HCT116 (cell line): Measurements from ENCODE around the gene C4orf50. TPM values are rescaled to one million over a fixed set of nuclear protein-coding genes. Genes with fewer than 3 reads are reported as not detected.
A peak's percentile ranks its signal among the peaks of the same experiment; 100 is the strongest.

Experiments used
- ATAC-seq: fragments of 200-7000 bp; cut with Tn5 transposase; 2 replicates; pipeline ENCODE4 v1.9.1; 2020; ENCODE audit warnings: mild to moderate bottlenecking, moderate library complexity
- BruUV-seq: library from RNA; stranded (reverse); fragments of 400-500 nt; replicated peaks from 2 replicates; lab custom pipeline; 2021; lab: Mats Ljungman, UMichigan
- CTCF ChIA-PET: fragments of 300-600 bp; sonication (Branson Sonifier 250); formaldehyde crosslinking; loops from one replicate; lab custom pipeline; 2021; ENCODE audit warnings: antibody characterized with exemption; lab: Charles Lee
- POLR2A ChIA-PET: fragments of 300-600, 350-600 bp; sonication (Branson Sonifier 250); formaldehyde crosslinking; loops from one replicate; lab custom pipeline; 2021; ENCODE audit warnings: antibody characterized with exemption; lab: Charles Lee
- RAD21 ChIA-PET, 2 experiments: fragments of 300-600 bp; sonication (Branson Sonifier 250); formaldehyde crosslinking; loops; one replicate each; lab custom pipeline; 2023; ENCODE audit warnings: low total read pairs in 2 of 2; ENCODE audit not compliant: uncharacterized antibody in 2 of 2, unreplicated experiment in 2 of 2, low non-redundant PET in 1 of 2; lab: Charles Lee
- DNase-seq: peaks from one replicate; pipeline ENCODE4 v3.0.0-alpha.2; 2010; ENCODE audit warnings: low read depth, low spot score
- H2AFZ ChIP-seq: fragments of 200-600 bp; shearing (Covaris generic), sonication (generic); 2 replicates; pipeline ENCODE4 v1.6.1; 2017; ENCODE audit warnings: low read depth, mixed run types, mixed read lengths, antibody characterized with exemption, low read length; ENCODE audit not compliant: poor library complexity, severe bottlenecking
- H3K27ac ChIP-seq: 2 replicates; pipeline ENCODE4 v1.5.1; 2012; ENCODE audit warnings: low read depth, low read length
- H3K27me3 ChIP-seq: fragments of 200-600 bp; sonication (generic); 2 replicates; pipeline ENCODE4 v1.6.1; 2016; ENCODE audit warnings: mixed run types, low read length, mixed read lengths; ENCODE audit not compliant: insufficient read depth
- H3K36me3 ChIP-seq, 2 experiments: fragments of 200-500 bp in 1 of 2; fragments of 200-600 bp in 1 of 2; sonication (Bioruptor generic) in 1 of 2; sonication (generic) in 1 of 2; 2 replicates each; pipeline versions ENCODE4 v1.5.1 to v1.6.1; 2014 to 2016; ENCODE audit warnings: low read length in 2 of 2, inconsistent platforms in 1 of 2, mixed read lengths in 1 of 2, mixed run types in 1 of 2; ENCODE audit not compliant: insufficient read depth in 2 of 2, control insufficient read depth in 1 of 2
- H3K4me1 ChIP-seq, 2 experiments: fragments of 200-600 bp in 1 of 2; sonication (generic) in 1 of 2; 2 replicates each; pipeline versions ENCODE4 v1.5.1 to v1.6.1; 2012 to 2017; ENCODE audit warnings: low read length in 2 of 2, inconsistent platforms in 1 of 2, mild to moderate bottlenecking in 1 of 2, mixed read lengths in 1 of 2, mixed run types in 1 of 2, moderate library complexity in 1 of 2; ENCODE audit not compliant: insufficient read depth in 2 of 2, control insufficient read depth in 1 of 2
- H3K4me2 ChIP-seq: fragments of 200-600 bp; sonication (generic); 2 replicates; pipeline ENCODE4 v1.6.1; 2017; ENCODE audit warnings: mixed run types, low read length, mixed read lengths
- H3K4me3 ChIP-seq, 2 experiments: fragments of 200-600 bp in 1 of 2; sonication (generic) in 1 of 2; replicated peaks in 1 of 2; 2 replicates each; pipeline ENCODE4 v1.5.1; 2011 to 2016; ENCODE audit warnings: low read length in 2 of 2, control low read depth in 1 of 2, low read depth in 1 of 2, mild to moderate bottlenecking in 1 of 2, mixed read lengths in 1 of 2, mixed run types in 1 of 2
- H3K79me2 ChIP-seq: fragments of 200-600 bp; sonication (generic); 2 replicates; pipeline ENCODE4 v1.6.1; 2017; ENCODE audit warnings: mild to moderate bottlenecking, mixed run types, low read length, moderate library complexity, mixed read lengths; ENCODE audit not compliant: insufficient read depth
- H3K9ac ChIP-seq: fragments of 200-600 bp; sonication (generic); 2 replicates; pipeline ENCODE4 v1.6.1; 2016; ENCODE audit warnings: low read length, mixed read lengths
- H3K9me2 ChIP-seq: fragments of 200-600 bp; sonication (generic), shearing (Covaris generic); 2 replicates; pipeline ENCODE4 v1.6.1; 2017; ENCODE audit warnings: mixed run types, mild to moderate bottlenecking, moderate library complexity; ENCODE audit not compliant: insufficient read depth
- H3K9me3 ChIP-seq, 2 experiments: fragments of 200-500 bp in 1 of 2; fragments of 200-600 bp in 1 of 2; sonication (Bioruptor generic) in 1 of 2; sonication (generic) in 1 of 2; 2 replicates each; pipeline ENCODE4 v1.6.1; 2014 to 2017; ENCODE audit warnings: low read length in 2 of 2, mixed read lengths in 2 of 2, inconsistent platforms in 1 of 2, low read depth in 1 of 2, mild to moderate bottlenecking in 1 of 2, mixed run types in 1 of 2, moderate library complexity in 1 of 2; ENCODE audit not compliant: control insufficient read depth in 1 of 2, insufficient read depth in 1 of 2
- H4K20me1 ChIP-seq: fragments of 200-600 bp; sonication (generic), shearing (Covaris generic); 2 replicates; pipeline ENCODE4 v1.6.1; 2017; ENCODE audit warnings: mixed run types, mild to moderate bottlenecking, moderate library complexity; ENCODE audit not compliant: insufficient read depth
- CTCF ChIP-seq, 3 experiments: fragments of 200-600 bp in 1 of 3; sonication (generic) in 1 of 3; IDR thresholded peaks in 2 of 3; conservative IDR thresholded peaks in 1 of 3; 2 replicates each; pipeline ENCODE4 v1.5.1; 2012 to 2017; ENCODE audit warnings: low read depth in 2 of 3, low read length in 2 of 3, antibody characterized with exemption in 1 of 3, borderline replicate concordance in 1 of 3, control low read depth in 1 of 3, mild to moderate bottlenecking in 1 of 3, mixed read lengths in 1 of 3, mixed run types in 1 of 3, moderate library complexity in 1 of 3; ENCODE audit not compliant: insufficient read depth in 1 of 3
- EGR1 ChIP-seq: IDR thresholded peaks from 2 replicates; pipeline ENCODE4 v1.6.1; 2012; ENCODE audit warnings: low read depth
- EZH2 ChIP-seq: fragments of 200-600 bp; sonication (generic); IDR thresholded peaks from 2 replicates; pipeline ENCODE4 v1.6.1; 2017; ENCODE audit warnings: antibody characterized with exemption, mixed run types
- JUND ChIP-seq: IDR thresholded peaks from 2 replicates; pipeline ENCODE4 v1.6.1; 2012
- RAD21 ChIP-seq: IDR thresholded peaks from 2 replicates; pipeline ENCODE4 v1.6.1; 2012; ENCODE audit warnings: low read depth, mild to moderate bottlenecking
- REST ChIP-seq: IDR thresholded peaks from 2 replicates; pipeline ENCODE4 v1.6.1; 2012; ENCODE audit warnings: low read depth
- SP1 ChIP-seq: IDR thresholded peaks from 2 replicates; pipeline ENCODE4 v1.6.1; 2012; ENCODE audit warnings: low read depth
- SRF ChIP-seq: IDR thresholded peaks from 2 replicates; pipeline ENCODE4 v1.6.1; 2012; ENCODE audit warnings: low read depth
- TCF7L2 ChIP-seq: IDR thresholded peaks from 2 replicates; pipeline ENCODE4 v1.7.0; 2011; ENCODE audit warnings: borderline replicate concordance, inconsistent platforms; ENCODE audit not compliant: insufficient read depth, insufficient read length; ENCODE audit errors: extremely low read depth
- YY1 ChIP-seq: IDR thresholded peaks from 2 replicates; pipeline ENCODE4 v1.6.1; 2011; ENCODE audit warnings: low read length, low read depth, moderate library complexity, mild to moderate bottlenecking; ENCODE audit not compliant: insufficient replicate concordance; ENCODE audit errors: extremely low read depth
- ZFX ChIP-seq: fragments of 450-650 bp; IDR thresholded peaks from 2 replicates; pipeline ENCODE4 v1.6.1; 2017
- intact Hi-C: fragments of 100-400 bp; cut with micrococcal nuclease; formaldehyde crosslinking; loops from 2 replicates; pipeline ENCODE4 v1.10.0; 2022
- total RNA-seq: library from RNA; stranded (reverse); gene quantifications from one replicate; pipeline ENCODE4 v1.2.1, GENCODE V29; 2021; ENCODE audit not compliant: unreplicated experiment
- TF ChIP-seq, protein P1 (sequence below): IDR thresholded peaks from 2 replicates; pipeline ENCODE4 v1.6.1; 2012

C4orf50 gene
- total RNA-seq, 1 experiment from 2014 or later, result not detected

GRCh38 chr4:5970381-5971077 lies 47.7 kb downstream of the C4orf50 start:
- Histone ChIP-seq H3K4me2 (no peak overlapping the region), H3K27me3 (no peaks in the 10 kb centered on the region), H3K27ac (no peak overlapping the region), H3K9ac (no peak overlapping the region), H3K79me2 (no peaks in the 10 kb centered on the region), H3K4me1 (no peaks in the 10 kb centered on the region), H4K20me1 (no peaks in the 10 kb centered on the region), H3K4me3 (no peak overlapping the region), H3K36me3 (no peaks in the 10 kb centered on the region), H3K9me2 (no peaks in the 10 kb centered on the region), H2AFZ (no peak overlapping the region), H3K9me3 (no peaks in the 10 kb centered on the region)
- POLR2A ChIA-PET, result no interaction called here
- BruUV-seq, result no TSS peak
- DNase-seq (no peak), ATAC-seq (peak; percentile 34; the same call in 1 of the 2 replicates)
- RAD21 ChIA-PET, result no interaction called here
- intact Hi-C loops, result no loop called here
- CTCF ChIA-PET, result no interaction called here
- TF ChIP-seq EGR1, result no peak
- TF ChIP-seq SP1, result no peak
- TF ChIP-seq, protein P1, sequence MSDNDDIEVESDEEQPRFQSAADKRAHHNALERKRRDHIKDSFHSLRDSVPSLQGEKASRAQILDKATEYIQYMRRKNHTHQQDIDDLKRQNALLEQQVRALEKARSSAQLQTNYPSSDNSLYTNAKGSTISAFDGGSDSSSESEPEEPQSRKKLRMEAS, result no peak
- TF ChIP-seq SRF, result no peak
- TF ChIP-seq CTCF (IDR thresholded peaks at IDR 0.05 in 2 of 3, conservative IDR thresholded peaks at IDR 0.05 in 1 of 3; ENCODE audit: borderline replicate concordance in 1 of 3, insufficient read depth in 1 of 3, low read depth in 2 of 3, low read length in 2 of 3), result no peak
- no peak for TF ChIP-seq REST
- no peak for TF ChIP-seq EZH2
- no peak for TF ChIP-seq TCF7L2
- TF ChIP-seq RAD21, result no peak
- no peak for TF ChIP-seq YY1
- TF ChIP-seq JUND, result no peak
- no peak for TF ChIP-seq ZFX
